HL-60 (cell line): ENCODE data around the gene TMPO.

Experiments used
- DNase-seq, 2 experiments: peaks; one replicate each; pipeline ENCODE4 v3.0.0-alpha.2; 2010 to 2020; ENCODE audit warnings: low read depth in 1 of 2, low spot score in 1 of 2
- H3K27ac ChIP-seq: fragments of 250-450 bp; sonication (Bioruptor Pico); replicated peaks from 2 replicates; pipeline ENCODE4 v1.5.1; 2020; ENCODE audit warnings: mild to moderate bottlenecking, moderate library complexity
- H3K27me3 ChIP-seq: fragments of 250-450 bp; sonication (Bioruptor Pico); 2 replicates; pipeline ENCODE4 v1.5.1; 2021; ENCODE audit warnings: mild to moderate bottlenecking, moderate library complexity; ENCODE audit not compliant: insufficient read depth, poor library complexity, severe bottlenecking
- H3K4me3 ChIP-seq: replicated peaks from 2 replicates; pipeline ENCODE4 v1.5.1; 2011; ENCODE audit warnings: mild to moderate bottlenecking, control low read depth, low read length; ENCODE audit not compliant: insufficient read depth
- CTCF ChIP-seq: IDR thresholded peaks from one replicate; pipeline ENCODE4 v1.5.1; 2011; ENCODE audit warnings: low read length, control low read depth, inconsistent platforms; ENCODE audit not compliant: insufficient read depth
- GABPA ChIP-seq: IDR thresholded peaks from 2 replicates; pipeline ENCODE4 v1.6.1; 2012; ENCODE audit warnings: low read depth
- POLR2AphosphoS5 ChIP-seq: IDR thresholded peaks from 2 replicates; pipeline ENCODE4 v1.6.1; 2012; ENCODE audit warnings: low read depth
- REST ChIP-seq: IDR thresholded peaks from 2 replicates; pipeline ENCODE4 v1.6.1; 2012; ENCODE audit warnings: low read depth; ENCODE audit not compliant: insufficient replicate concordance
- SPI1 ChIP-seq: IDR thresholded peaks from 2 replicates; pipeline ENCODE4 v1.6.1; 2012; ENCODE audit warnings: low read depth, mild to moderate bottlenecking, borderline replicate concordance

The TMPO gene

GRCh38 chr12:98591209-98591608 is 75.8 kb downstream of the TMPO start:
- H3K27ac ChIP-seq, result no peak overlapping the region
- no peak for TF ChIP-seq REST
- no peak for TF ChIP-seq GABPA
- no peak for TF ChIP-seq SPI1
- no peak for TF ChIP-seq POLR2AphosphoS5
- no peak for TF ChIP-seq CTCF
- peak in 1 of 2 experiments; percentile 48 for DNase-seq
- H3K4me3 ChIP-seq, result no peak overlapping the region
- no peaks in the 10 kb centered on the region for H3K27me3 ChIP-seq

GRCh38 chr12:98592825-98593322 is 77.5 kb downstream of the TMPO start:
- Histone ChIP-seq H3K27ac (peak overlapping the region; percentile 97), H3K27me3 (no peaks in the 10 kb centered on the region), H3K4me3 (peak overlapping the region; percentile 85)
- TF ChIP-seq SPI1 (no peak), REST (peak; percentile 41)
- DNase-seq, result peak in 1 of 2 experiments; percentile 30

GRCh38 chr12:98593351-98594049 is 78.1 kb downstream of the TMPO start, which contains the start of gene SLC25A3:
SLC25A3 (plus strand) TSS chr12:98593686; CDS start chr12:98593979, 293 bp downstream.
- peak; percentile 95 to 99 for DNase-seq
- peak within 1 kb of the TSS; percentile 97 for H3K27ac ChIP-seq

More at GRCh38 chr12:98593351-98594049, 78.1 kb downstream of the TMPO start, which contains the start of gene SLC25A3:
- Histone ChIP-seq H3K27me3 (no peaks in the 10 kb centered on the region), H3K4me3 (peak within 1 kb of the TSS; percentile 85)
- TF ChIP-seq SPI1 (no peak; the same call in 1 of the 2 replicates), REST (peak; percentile 43), POLR2AphosphoS5 (peak; percentile 98), CTCF (no peak), GABPA (peak; percentile 30)
